Testis (tissue), 3 donors: ENCODE data around the gene MBOAT7. TPM values are rescaled to one million over a fixed set of nuclear protein-coding genes. Genes with fewer than 3 reads are reported as not detected.
"Not testable (repeated sequence)": the region's sequence is repeated elsewhere in the genome, so short reads cannot be mapped to it uniquely, and the experiment has no call there.

Source experiments
- DNase-seq: peaks from one replicate; pipeline ENCODE4 v3.0.0-alpha.2; 2019
- H3K27ac ChIP-seq, 2 donors: fragments of 200-600 bp; sonication (generic); one replicate each; pipeline ENCODE4 v1.5.1; 2019
- H3K27me3 ChIP-seq: fragments of 200-600 bp; sonication (generic); one replicate; pipeline ENCODE4 v1.5.1; 2019
- H3K36me3 ChIP-seq: fragments of 200-600 bp; sonication (generic); one replicate; pipeline ENCODE4 v1.5.1; 2017; ENCODE audit warnings: low read depth; ENCODE audit errors: missing control alignments
- H3K4me1 ChIP-seq: fragments of 200-600 bp; sonication (generic); one replicate; pipeline ENCODE4 v1.5.1; 2019
- H3K4me3 ChIP-seq, 2 donors: fragments of 200-600 bp; sonication (generic); one replicate each; pipeline ENCODE4 v1.5.1; 2017 to 2019
- H3K9me3 ChIP-seq: fragments of 200-600 bp; sonication (generic); one replicate; pipeline ENCODE4 v1.5.1; 2017
- POLR2A ChIP-seq: fragments of 450-650 bp; IDR thresholded peaks from one replicate; pipeline ENCODE4 v1.6.1; 2017; ENCODE audit warnings: antibody characterized with exemption, mild to moderate bottlenecking, moderate library complexity
- WGBS, 2 donors: methylation state at CpG; one replicate each; pipeline ENCODE4 v1.1.5; 2018; 5-methylcytosine and 5-hydroxymethylcytosine counted together
- intact Hi-C: fragments of 100-400 bp; cut with DNase I; formaldehyde crosslinking; loops from one replicate; pipeline ENCODE4 v1.15.1; 2023; ENCODE audit warnings: low total_unique reads
- polyA plus RNA-seq: library from polyadenylated mRNA; stranded (reverse); fragments of 350-450 nt; fragmentation: Illumina TruSeq; extraction: RNeasy Lipid Tissue Mini Kit (QIAGEN cat#74804); gene quantifications from one replicate; pipeline ENCODE4 v1.2.3, GENCODE V29; 2014; ENCODE audit warnings: low read depth, low replicate concordance; ENCODE audit not compliant: insufficient read depth
- total RNA-seq, 2 donors: library from RNA; depleted of rRNA; stranded (reverse); fragments of >200 nt; gene quantifications; one replicate each; pipeline ENCODE4 v1.2.3, GENCODE V29; 2016
- TF ChIP-seq, protein P1 (sequence below), 3 experiments: fragments of 450-650 bp in 2 of 3; fragments of 200-600 bp in 1 of 3; sonication (generic) in 1 of 3; IDR thresholded peaks; one replicate each; pipeline ENCODE4 v1.5.1; 2016 to 2019; ENCODE audit warnings: antibody characterized with exemption in 3 of 3, mild to moderate bottlenecking in 2 of 3, moderate library complexity in 1 of 3

MBOAT7 gene
- total and polyA plus RNA-seq, 3 donors from 2014 or later, result 218 to 482 (median 479) TPM

DNA sequence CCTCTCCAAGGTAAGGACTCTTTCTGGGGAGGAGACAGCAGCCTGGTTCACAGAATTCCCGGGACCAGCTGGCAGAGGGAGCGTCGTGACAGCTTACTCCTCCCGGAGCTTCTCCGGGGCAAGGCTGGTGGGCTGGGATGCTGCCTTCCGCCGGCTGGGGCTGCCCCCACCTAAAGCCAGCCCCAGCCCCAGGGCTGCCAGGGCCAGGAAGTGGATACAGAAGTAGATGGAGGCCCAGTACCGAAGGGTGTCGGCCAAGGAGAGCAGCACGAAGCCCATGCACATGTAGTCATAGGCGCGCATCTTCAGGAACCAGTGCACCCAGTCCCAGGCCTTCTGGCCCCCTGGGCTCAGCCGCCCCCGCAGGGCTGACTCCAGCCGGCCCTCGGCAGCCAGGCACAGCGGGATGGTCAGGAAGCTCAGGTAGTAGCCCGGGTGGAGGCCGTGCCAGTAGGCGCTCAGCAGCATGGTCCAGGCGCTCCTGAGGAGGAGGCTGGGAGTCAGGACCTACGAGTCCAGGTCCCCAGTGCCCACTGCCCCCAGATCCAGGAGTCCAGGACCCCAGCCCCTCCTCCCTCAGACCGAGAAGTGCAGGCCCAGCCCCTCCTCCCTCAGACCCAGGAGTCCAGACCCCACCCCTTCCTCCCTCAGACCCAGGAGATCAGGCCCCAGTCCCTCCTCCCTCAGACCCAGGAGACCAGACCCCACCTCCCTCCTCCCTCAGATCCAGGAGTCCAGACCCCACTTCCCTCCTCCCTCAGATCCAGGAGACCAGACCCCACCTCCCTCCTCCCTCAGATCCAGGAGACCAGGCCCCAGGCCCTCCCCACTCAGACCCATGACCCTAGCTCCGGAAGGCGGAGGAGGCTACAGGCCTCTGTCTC is 15.2 kb downstream of the MBOAT7 start:
- no peak for DNase-seq
- no peak overlapping the region for H3K27ac ChIP-seq
- H3K27me3 ChIP-seq, result no peaks in the 10 kb centered on the region
- H3K4me3 ChIP-seq, result no peak overlapping the region
- intact Hi-C loops, result no loop called here
- TF ChIP-seq POLR2A, result no peak
- TF ChIP-seq, protein P1, sequence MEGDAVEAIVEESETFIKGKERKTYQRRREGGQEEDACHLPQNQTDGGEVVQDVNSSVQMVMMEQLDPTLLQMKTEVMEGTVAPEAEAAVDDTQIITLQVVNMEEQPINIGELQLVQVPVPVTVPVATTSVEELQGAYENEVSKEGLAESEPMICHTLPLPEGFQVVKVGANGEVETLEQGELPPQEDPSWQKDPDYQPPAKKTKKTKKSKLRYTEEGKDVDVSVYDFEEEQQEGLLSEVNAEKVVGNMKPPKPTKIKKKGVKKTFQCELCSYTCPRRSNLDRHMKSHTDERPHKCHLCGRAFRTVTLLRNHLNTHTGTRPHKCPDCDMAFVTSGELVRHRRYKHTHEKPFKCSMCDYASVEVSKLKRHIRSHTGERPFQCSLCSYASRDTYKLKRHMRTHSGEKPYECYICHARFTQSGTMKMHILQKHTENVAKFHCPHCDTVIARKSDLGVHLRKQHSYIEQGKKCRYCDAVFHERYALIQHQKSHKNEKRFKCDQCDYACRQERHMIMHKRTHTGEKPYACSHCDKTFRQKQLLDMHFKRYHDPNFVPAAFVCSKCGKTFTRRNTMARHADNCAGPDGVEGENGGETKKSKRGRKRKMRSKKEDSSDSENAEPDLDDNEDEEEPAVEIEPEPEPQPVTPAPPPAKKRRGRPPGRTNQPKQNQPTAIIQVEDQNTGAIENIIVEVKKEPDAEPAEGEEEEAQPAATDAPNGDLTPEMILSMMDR (IDR thresholded peaks at IDR 0.05), result no peak
- WGBS, 2 donors, result 59 to 82% methylated on average over 6 to 19 of the region's 25 CpGs
- H3K9me3 ChIP-seq, result no peaks in the 10 kb centered on the region
- peaks cover 6% of the 10 kb centered on the region for H3K4me1 ChIP-seq
- H3K36me3 ChIP-seq, result no peaks in the 10 kb centered on the region

DNA sequence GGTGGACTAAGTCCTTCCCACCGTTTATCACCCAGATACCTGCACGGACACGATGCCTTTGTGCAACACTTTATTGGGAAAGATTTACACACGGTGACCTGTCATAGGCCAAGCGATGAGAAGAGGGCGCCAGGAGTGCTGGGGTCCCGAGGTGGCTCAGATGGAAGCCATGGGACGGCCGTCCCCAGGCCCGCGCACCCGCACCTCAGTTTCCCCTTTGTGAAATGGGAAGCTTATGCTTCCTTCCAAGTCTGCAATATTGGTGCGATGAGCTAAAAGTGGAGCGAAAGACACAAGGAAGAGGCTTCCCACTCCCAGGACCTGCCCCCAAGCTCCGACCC is 16.1 kb downstream of the MBOAT7 start:
- H3K27ac ChIP-seq, result no peak overlapping the region
- H3K4me3 ChIP-seq, result no peak overlapping the region
- WGBS, 2 donors, result 59 to 80% methylated on average over 7 to 15 of the region's 15 CpGs
- intact Hi-C loops, result no loop called here
- no peaks in the 10 kb centered on the region for H3K9me3 ChIP-seq
- no peak for DNase-seq
- TF ChIP-seq POLR2A, result no peak
- TF ChIP-seq, protein P1 (IDR thresholded peaks at IDR 0.05), result no peak
- H3K4me1 ChIP-seq, result peaks cover 6% of the 10 kb centered on the region
- no peaks in the 10 kb centered on the region for H3K36me3 ChIP-seq
- no peaks in the 10 kb centered on the region for H3K27me3 ChIP-seq

- TF ChIP-seq, protein P1 (IDR thresholded peaks at IDR 0.05), result no peak
- no peak for TF ChIP-seq POLR2A
- no peak within 1 kb of the TSS for H3K4me3 ChIP-seq
- H3K9me3 ChIP-seq, result no peaks in the 10 kb centered on the region
- 29 to 34% methylated on average over 3 to 13 of the region's 13 CpGs for WGBS, 2 donors
- DNase-seq, result no peak
- H3K27me3 ChIP-seq, result no peaks in the 10 kb centered on the region
- H3K27ac ChIP-seq, result no peak within 1 kb of the TSS
- no peaks in the 10 kb centered on the region for H3K36me3 ChIP-seq
- intact Hi-C loops, result no loop called here
- peaks cover 6% of the 10 kb centered on the region for H3K4me1 ChIP-seq
These were observed 16.7 kb downstream of the MBOAT7 start, which contains the start of gene TMC4 for GRCh38 chr19:54172471-54173358. TMC4 (minus strand) TSS chr19:54173160; CDS start chr19:54173117, 43 bp downstream.

- H3K36me3 ChIP-seq, H3K27ac ChIP-seq, H3K4me3 ChIP-seq, intact Hi-C loops, H3K27me3 ChIP-seq, H3K4me1 ChIP-seq, H3K9me3 ChIP-seq, DNase-seq: not testable (repeated sequence)
- WGBS, 2 donors, result 76% methylated on average over 14 to 18 of the region's 23 CpGs
These were observed 17.5 kb downstream of the MBOAT7 start for GRCh38 chr19:54171736-54172431.
